HepG2 (cell line): ENCODE measurements around the gene TMEM31. TPM values are rescaled to one million over a fixed set of nuclear protein-coding genes. Genes with fewer than 3 reads are reported as not detected.

Experiments
- DNMT3B ChIP-seq: conservative IDR thresholded peaks from 2 replicates; pipeline ENCODE4 v1.6.1; 2016; ENCODE audit warnings: missing biosample characterization, control low read depth
- E2F2 ChIP-seq: sonication (generic); formaldehyde crosslinking; IDR thresholded peaks from 2 replicates; pipeline ENCODE4 v1.4.0; 2020; ENCODE audit warnings: missing genetic modification reagents, borderline replicate concordance
- FLYWCH1 ChIP-seq: sonication (generic); formaldehyde crosslinking; IDR thresholded peaks from 2 replicates; pipeline ENCODE4 v1.8.1; 2023; ENCODE audit warnings: mild to moderate bottlenecking, missing genetic modification reagents
- FOXA1 ChIP-seq, 2 experiments: fragments of 450-650 bp in 1 of 2; sonication (generic) in 1 of 2; formaldehyde crosslinking in 1 of 2; IDR thresholded peaks; 2 replicates each; pipeline versions ENCODE4 v1.4.0 to v1.6.1; 2016 to 2020; ENCODE audit warnings: missing genetic modification reagents in 1 of 2
- HES4 ChIP-seq: sonication (generic); formaldehyde crosslinking; IDR thresholded peaks from 2 replicates; pipeline ENCODE4 v1.9.0; 2021; ENCODE audit warnings: mild to moderate bottlenecking, missing genetic modification reagents, borderline replicate concordance
- HHEX ChIP-seq: IDR thresholded peaks from 2 replicates; pipeline ENCODE4 v1.6.1; 2016; ENCODE audit warnings: control low read depth
- HMGA1 ChIP-seq: sonication (generic); formaldehyde crosslinking; conservative IDR thresholded peaks from 2 replicates; pipeline ENCODE4 v1.4.0; 2020; ENCODE audit warnings: missing genetic modification reagents
- JUND ChIP-seq: sonication (generic); formaldehyde crosslinking; IDR thresholded peaks from 2 replicates; pipeline ENCODE4 v1.8.0; 2022; ENCODE audit warnings: mild to moderate bottlenecking, missing genetic modification reagents
- KDM3A ChIP-seq: IDR thresholded peaks from 2 replicates; pipeline ENCODE4 v1.6.1; 2018; ENCODE audit warnings: low read depth, missing compliant biosample characterization
- MLXIP ChIP-seq: sonication (generic); formaldehyde crosslinking; IDR thresholded peaks from 2 replicates; pipeline ENCODE4 v1.9.0; 2021; ENCODE audit warnings: missing genetic modification reagents, borderline replicate concordance
- MXD4 ChIP-seq: IDR thresholded peaks from 2 replicates; pipeline ENCODE4 v1.6.1; 2016; ENCODE audit warnings: mild to moderate bottlenecking, missing biosample characterization, missing genetic modification reagents
- NFE2L1 ChIP-seq: sonication (generic); formaldehyde crosslinking; IDR thresholded peaks from 2 replicates; pipeline ENCODE4 v1.4.0; 2020; ENCODE audit warnings: missing genetic modification reagents, mild to moderate bottlenecking, borderline replicate concordance
- NFIB ChIP-seq: sonication (generic); formaldehyde crosslinking; IDR thresholded peaks from 2 replicates; pipeline ENCODE4 v1.9.0; 2021; ENCODE audit warnings: missing genetic modification reagents, mild to moderate bottlenecking, borderline replicate concordance
- NFKB2 ChIP-seq: sonication (generic); formaldehyde crosslinking; IDR thresholded peaks from 2 replicates; pipeline ENCODE4 v1.4.0; 2020; ENCODE audit warnings: missing genetic modification reagents, borderline replicate concordance
- NONO ChIP-seq, 2 experiments: fragments of 450-650 bp in 1 of 2; sonication (generic) in 1 of 2; formaldehyde crosslinking in 1 of 2; IDR thresholded peaks in 1 of 2; conservative IDR thresholded peaks in 1 of 2; 2 replicates each; pipeline versions ENCODE4 v1.6.1 to v1.8.0; 2017 to 2022; ENCODE audit warnings: mild to moderate bottlenecking in 1 of 2, missing genetic modification reagents in 1 of 2, moderate library complexity in 1 of 2
- PBX2 ChIP-seq: IDR thresholded peaks from 2 replicates; pipeline ENCODE4 v1.6.1; 2016; ENCODE audit warnings: control low read depth
- RCOR2 ChIP-seq: IDR thresholded peaks from 2 replicates; pipeline ENCODE4 v1.6.1; 2016; ENCODE audit warnings: missing biosample characterization, missing genetic modification reagents
- REPIN1 ChIP-seq: sonication (generic); formaldehyde crosslinking; IDR thresholded peaks from 2 replicates; pipeline ENCODE4 v1.8.0; 2022; ENCODE audit warnings: missing genetic modification reagents, low read depth, mild to moderate bottlenecking, borderline replicate concordance
- SRSF9 ChIP-seq: fragments of 200-400 bp; formaldehyde crosslinking; IDR thresholded peaks from 2 replicates; pipeline ENCODE4 v1.6.1; 2018; ENCODE audit warnings: borderline replicate concordance, mild to moderate bottlenecking, low read depth, low read length; ENCODE audit not compliant: insufficient read depth, poor library complexity, severe bottlenecking
- STAG1 ChIP-seq: sonication (generic); formaldehyde crosslinking; IDR thresholded peaks from 2 replicates; pipeline ENCODE4 v1.4.0; 2020; ENCODE audit warnings: missing genetic modification reagents
- ZNF232 ChIP-seq: sonication (generic); formaldehyde crosslinking; IDR thresholded peaks from 2 replicates; pipeline ENCODE4 v1.4.0; 2020; ENCODE audit warnings: missing genetic modification reagents, borderline replicate concordance
- ZNF503 ChIP-seq: sonication (generic); formaldehyde crosslinking; IDR thresholded peaks from 2 replicates; pipeline ENCODE4 v1.4.0; 2020; ENCODE audit warnings: missing genetic modification reagents
- ZNF703 ChIP-seq: sonication (generic); formaldehyde crosslinking; IDR thresholded peaks from 2 replicates; pipeline ENCODE4 v1.5.1; 2020; ENCODE audit warnings: missing genetic modification reagents, mild to moderate bottlenecking, moderate library complexity, borderline replicate concordance
- polyA plus RNA-seq, 8 experiments: library from polyadenylated mRNA; depleted of rRNA in 3 of 8; stranded (reverse) in 7 of 8; unstranded in 1 of 8; fragments of >200 nt; fragmentation: Illumina TruSeq in 4 of 8; extraction: Trizol in 4 of 8; gene quantifications; 2 replicates each; pipeline versions ENCODE4 v1.2.1 to v1.2.3, GENCODE V29; 2011 to 2016; ENCODE audit warnings: low read depth in 4 of 8, missing spikeins in 1 of 8, mixed read lengths in 1 of 8; ENCODE audit not compliant: insufficient read depth in 1 of 8
- total RNA-seq, 5 experiments: library from RNA; depleted of rRNA; stranded (reverse); fragments of >200 nt; fragmentation: Illumina TruSeq; extraction: Trizol; gene quantifications; 2 replicates each; pipeline ENCODE4 v1.2.3, GENCODE V29; 2016; ENCODE audit warnings: low read depth in 1 of 5

TMEM31 gene
- total and polyA plus RNA-seq, 2 of the 13 experiments (the other 11 are each of a cell fraction or from before 2014, with no cell fraction given) = 0.16 TPM; not detected in 1

GRCh38 chrX:103687073-103687695 lies 23.5 kb upstream of the TMEM31 start (continued):
- TF ChIP-seq HMGA1 (CRISPR knock-in tag) (no peak), ZNF232 (CRISPR knock-in tag) (no peak), RCOR2 (no peak), DNMT3B (CRISPR knock-in tag) (no peak), REPIN1 (CRISPR knock-in tag) (no peak), NFKB2 (peak; percentile 54; the same call in 1 of the 2 replicates), FLYWCH1 (CRISPR knock-in tag) (no peak), JUND (no peak), HHEX (CRISPR knock-in tag) (no peak), E2F2 (no peak), FOXA1 (IDR thresholded peaks at IDR 0.05) (no peak), FOXA1 (CRISPR knock-in tag; IDR thresholded peaks at IDR 0.05) (peak; percentile 38; the same call in 1 of the 2 replicates), ZNF703 (CRISPR knock-in tag) (no peak), PBX2 (CRISPR knock-in tag) (no peak), NFE2L1 (CRISPR knock-in tag) (no peak), SRSF9 (no peak), STAG1 (CRISPR knock-in tag) (no peak), KDM3A (no peak), MXD4 (no peak; the same call in 1 of the 2 replicates), NONO (IDR thresholded peaks at IDR 0.05) (no peak), NONO (CRISPR knock-in tag; conservative IDR thresholded peaks at IDR 0.05) (peak; percentile 54; the same call in 1 of the 2 replicates), NFIB (CRISPR knock-in tag) (no peak), HES4 (CRISPR knock-in tag) (peak; percentile 48; the same call in 1 of the 2 replicates), ZNF503 (CRISPR knock-in tag) (no peak), MLXIP (CRISPR knock-in tag) (no peak)
